HCT116 (cell line): Measurements from ENCODE around the gene ATRN.

ENCODE experiments used
- CTCF ChIP-seq, 3 experiments: fragments of 200-600 bp in 1 of 3; sonication (generic) in 1 of 3; IDR thresholded peaks in 2 of 3; conservative IDR thresholded peaks in 1 of 3; 2 replicates each; pipeline ENCODE4 v1.5.1; 2012 to 2017; ENCODE audit warnings: low read depth in 2 of 3, low read length in 2 of 3, antibody characterized with exemption in 1 of 3, borderline replicate concordance in 1 of 3, control low read depth in 1 of 3, mild to moderate bottlenecking in 1 of 3, mixed read lengths in 1 of 3, mixed run types in 1 of 3, moderate library complexity in 1 of 3; ENCODE audit not compliant: insufficient read depth in 1 of 3
- EZH2 ChIP-seq: fragments of 200-600 bp; sonication (generic); IDR thresholded peaks from 2 replicates; pipeline ENCODE4 v1.6.1; 2017; ENCODE audit warnings: antibody characterized with exemption, mixed run types
- FOSL1 ChIP-seq: IDR thresholded peaks from 2 replicates; pipeline ENCODE4 v1.6.1; 2012; ENCODE audit warnings: low read depth
- JUND ChIP-seq: IDR thresholded peaks from 2 replicates; pipeline ENCODE4 v1.6.1; 2012
- MAX ChIP-seq: IDR thresholded peaks from 2 replicates; pipeline ENCODE4 v1.6.1; 2012
- POLR2A ChIP-seq: IDR thresholded peaks from 2 replicates; pipeline ENCODE4 v1.7.0; 2011; ENCODE audit warnings: borderline replicate concordance; ENCODE audit not compliant: insufficient read depth, insufficient read length; ENCODE audit errors: extremely low read depth

- no peak for TF ChIP-seq POLR2A
- TF ChIP-seq MAX: no peak
- TF ChIP-seq CTCF (IDR thresholded peaks at IDR 0.05 in 2 of 3, conservative IDR thresholded peaks at IDR 0.05 in 1 of 3; ENCODE audit: borderline replicate concordance in 1 of 3, insufficient read depth in 1 of 3, low read depth in 2 of 3, low read length in 2 of 3): no peak
- TF ChIP-seq FOSL1: no peak
- no peak for TF ChIP-seq EZH2
- TF ChIP-seq JUND: no peak
Measured at GRCh38 chr20:3655131-3655405, 184.2 kb downstream of the ATRN start.
